AG04450 (cell line): ENCODE results near the gene WFDC2. TPM values are rescaled to one million over a fixed set of nuclear protein-coding genes. Genes with fewer than 3 reads are reported as not detected.

Experiments used
- polyA plus RNA-seq: library from polyadenylated mRNA; depleted of rRNA; stranded (reverse); fragments of >200 nt; gene quantifications from 2 replicates; pipeline ENCODE4 v1.2.3, GENCODE V29; 2011; rRNA removed
- small RNA-seq: library from RNA; depleted of rRNA; stranded (forward); fragments of <200 nt; gene quantifications from one replicate; pipeline ENCODE3, GENCODE V24; 2012; ENCODE audit warnings: low read depth; ENCODE audit not compliant: insufficient read length

Gene WFDC2
- polyA plus RNA-seq, 1 experiment = not detected

Small RNAs within 50 kb of the gene (small RNA-seq; reads per million reads assigned to genes)
- not detected for gene MIR6812

Other genes with a start within 250 kb of the WFDC2 start
- gene SEMG2, start 248.4 kb upstream of the WFDC2 start, polyA plus RNA-seq = not detected in 2 replicates
- not detected in 2 replicates for gene SLPI, start 215.2 kb upstream of the WFDC2 start, polyA plus RNA-seq
- not detected in 2 replicates for gene RBPJL, start 162.9 kb upstream of the WFDC2 start, polyA plus RNA-seq
- gene MATN4, start 161.5 kb upstream of the WFDC2 start, polyA plus RNA-seq = 0.04 TPM in 1 of 2 replicates, not detected in the other
- 177 and 204 TPM in 2 replicates for gene SDC4, start 121.3 kb upstream of the WFDC2 start, polyA plus RNA-seq
- gene SYS1, start 106.6 kb upstream of the WFDC2 start, polyA plus RNA-seq = 25.1 and 33.4 TPM in 2 replicates
- not detected in 2 replicates for gene TP53TG5, start 91.4 kb upstream of the WFDC2 start, polyA plus RNA-seq
- gene DBNDD2, start 61.5 kb upstream of the WFDC2 start, polyA plus RNA-seq = 12.8 and 13.8 TPM in 2 replicates
- gene PIGT, start 53.6 kb upstream of the WFDC2 start, polyA plus RNA-seq = 114 and 140 TPM in 2 replicates
- gene SPINT3, start 45.9 kb downstream of the WFDC2 start, polyA plus RNA-seq = not detected in 2 replicates
- not detected in 2 replicates for gene WFDC6, start 69.7 kb downstream of the WFDC2 start, polyA plus RNA-seq
- gene EPPIN, start 77.6 kb downstream of the WFDC2 start, polyA plus RNA-seq = not detected in 2 replicates
- not detected in 2 replicates for gene WFDC8, start 109.5 kb downstream of the WFDC2 start, polyA plus RNA-seq
- not detected in 2 replicates for gene WFDC10A, start 160.0 kb downstream of the WFDC2 start, polyA plus RNA-seq
- gene WFDC9, start 161.5 kb downstream of the WFDC2 start, polyA plus RNA-seq = not detected in 2 replicates
- gene WFDC11, start 200.5 kb downstream of the WFDC2 start, polyA plus RNA-seq = not detected in 2 replicates
- gene WFDC13, start 232.3 kb downstream of the WFDC2 start, polyA plus RNA-seq = not detected in 2 replicates
- 0.29 TPM in 1 of 2 replicates, not detected in the other for gene WFDC10B, start 235.3 kb downstream of the WFDC2 start, polyA plus RNA-seq